SK-N-SH treated with all-trans-retinoic acid at 6 μM for 48 hours (cell line): ENCODE measurements around the gene SLC30A10.

ENCODE experiments used
- ATAC-seq: fragments of 200-7000 bp; cut with Tn5 transposase; 3 replicates; pipeline ENCODE4 v1.9.1; 2020; ENCODE audit warnings: mild to moderate bottlenecking, moderate library complexity
- ARNTL ChIP-seq: fragments of 450-650 bp; formaldehyde crosslinking; IDR thresholded peaks from 2 replicates; pipeline ENCODE4 v1.5.0; 2020; ENCODE audit warnings: low read depth, mild to moderate bottlenecking, moderate library complexity, borderline replicate concordance
- BACH2 ChIP-seq: fragments of 250-450 bp; sonication (Bioruptor Pico); IDR thresholded peaks from 2 replicates; pipeline ENCODE4 v1.9.0; 2021; ENCODE audit warnings: mild to moderate bottlenecking, borderline replicate concordance
- CREB5 ChIP-seq: fragments of 250-450 bp; sonication (Bioruptor Pico); IDR thresholded peaks from 2 replicates; pipeline ENCODE4 v1.5.1; 2020; ENCODE audit warnings: low read depth, mild to moderate bottlenecking, moderate library complexity
- CSDC2 ChIP-seq: fragments of 250-450 bp; sonication (Bioruptor Pico); IDR thresholded peaks from 2 replicates; pipeline ENCODE4 v1.5.0; 2020; ENCODE audit warnings: mild to moderate bottlenecking, moderate library complexity
- CSRNP3 ChIP-seq: fragments of 250-450 bp; sonication (Bioruptor Pico); IDR thresholded peaks from 2 replicates; pipeline ENCODE4 v1.5.1; 2021; ENCODE audit warnings: mild to moderate bottlenecking, moderate library complexity
- ESRRG ChIP-seq: fragments of 250-450 bp; sonication (Bioruptor Pico); IDR thresholded peaks from 2 replicates; pipeline ENCODE4 v1.6.1; 2021; ENCODE audit warnings: mild to moderate bottlenecking
- ISL1 ChIP-seq: fragments of 250-450 bp; sonication (Bioruptor Pico); IDR thresholded peaks from 2 replicates; pipeline ENCODE4 v2.1.2; 2022; ENCODE audit warnings: mild to moderate bottlenecking, moderate library complexity
- PPARA ChIP-seq: fragments of 250-450 bp; sonication (Bioruptor Pico); IDR thresholded peaks from 2 replicates; pipeline ENCODE4 v1.5.0; 2020; ENCODE audit warnings: mild to moderate bottlenecking, borderline replicate concordance
- RARB ChIP-seq: fragments of 250-450 bp; sonication (Bioruptor Pico); IDR thresholded peaks from 2 replicates; pipeline ENCODE4 v1.8.0; 2021; ENCODE audit warnings: mild to moderate bottlenecking, moderate library complexity
- SNAI2 ChIP-seq: fragments of 250-450 bp; sonication (Bioruptor Pico); IDR thresholded peaks from 2 replicates; pipeline ENCODE4 v1.5.0; 2020; ENCODE audit warnings: mild to moderate bottlenecking, moderate library complexity
- TCF4 ChIP-seq: fragments of 250-450 bp; sonication (Bioruptor Pico); IDR thresholded peaks from 2 replicates; pipeline ENCODE4 v1.8.0; 2021; ENCODE audit warnings: mild to moderate bottlenecking, moderate library complexity, borderline replicate concordance
- TOX ChIP-seq: fragments of 250-450 bp; sonication (Bioruptor Pico); IDR thresholded peaks from 2 replicates; pipeline ENCODE4 v1.8.0; 2021; ENCODE audit warnings: mild to moderate bottlenecking, moderate library complexity, borderline replicate concordance
- TSHZ2 ChIP-seq: fragments of 250-450 bp; sonication (Bioruptor Pico); IDR thresholded peaks from 2 replicates; pipeline ENCODE4 v1.5.0; 2020; ENCODE audit warnings: mild to moderate bottlenecking, moderate library complexity
- ZC3H10 ChIP-seq: fragments of 250-450 bp; sonication (Bioruptor Pico); IDR thresholded peaks from 2 replicates; pipeline ENCODE4 v1.5.1; 2021; ENCODE audit warnings: mild to moderate bottlenecking, moderate library complexity
- ZFP3 ChIP-seq: fragments of 250-450 bp; sonication (Bioruptor Pico); IDR thresholded peaks from 2 replicates; pipeline ENCODE4 v1.5.0; 2020; ENCODE audit warnings: mild to moderate bottlenecking, moderate library complexity
- ZFP30 ChIP-seq: fragments of 450-650 bp; formaldehyde crosslinking; IDR thresholded peaks from 2 replicates; pipeline ENCODE4 v1.5.0; 2022; ENCODE audit warnings: mild to moderate bottlenecking, moderate library complexity
- ZNF565 ChIP-seq: fragments of 450-650 bp; formaldehyde crosslinking; conservative IDR thresholded peaks from 2 replicates; pipeline ENCODE4 v1.5.0; 2020; ENCODE audit warnings: low read depth, mild to moderate bottlenecking, moderate library complexity
- ZNF70 ChIP-seq: fragments of 450-650 bp; formaldehyde crosslinking; IDR thresholded peaks from 2 replicates; pipeline ENCODE4 v1.5.0; 2020; ENCODE audit warnings: mild to moderate bottlenecking, moderate library complexity
- ZNF8 ChIP-seq: fragments of 450-650 bp; formaldehyde crosslinking; IDR thresholded peaks from 2 replicates; pipeline ENCODE4 v1.5.0; 2020; ENCODE audit warnings: mild to moderate bottlenecking, moderate library complexity

SLC30A10 gene

GRCh38 chr1:219917851-219918466 is 10.4 kb downstream of the SLC30A10 start:
- TF ChIP-seq TOX (CRISPR knock-in tag): no peak
- TF ChIP-seq ZNF8 (CRISPR knock-in tag): no peak
- TF ChIP-seq CREB5 (CRISPR knock-in tag): no peak
- no peak for TF ChIP-seq ZNF565 (CRISPR knock-in tag)
- TF ChIP-seq ZFP30 (CRISPR knock-in tag): no peak
- no peak for TF ChIP-seq PPARA
- TF ChIP-seq ZFP3: no peak
- TF ChIP-seq TSHZ2 (CRISPR knock-in tag): no peak
- no peak for ATAC-seq

- ATAC-seq: no peak
- TF ChIP-seq CSRNP3 (CRISPR knock-in tag) (no peak), TOX (CRISPR knock-in tag) (no peak), PPARA (no peak), ESRRG (CRISPR knock-in tag) (no peak), TCF4 (no peak)
These were observed 11.1 kb downstream of the SLC30A10 start for GRCh38 chr1:219917281-219917680.

- TF ChIP-seq ZFP30 (CRISPR knock-in tag): no peak
- TF ChIP-seq CSDC2 (CRISPR knock-in tag): no peak
- no peak for TF ChIP-seq RARB (CRISPR knock-in tag)
- TF ChIP-seq ARNTL: no peak
- no peak for TF ChIP-seq ESRRG (CRISPR knock-in tag)
These were observed 12.1 kb downstream of the SLC30A10 start for GRCh38 chr1:219916257-219916656.

GRCh38 chr1:219913005-219913770 is 15.2 kb downstream of the SLC30A10 start:
- ATAC-seq: no peak

More at GRCh38 chr1:219916257-219916656, 12.1 kb downstream of the SLC30A10 start:
- no peak for ATAC-seq

GRCh38 chr1:219910716-219911115 is 17.6 kb downstream of the SLC30A10 start:
- ATAC-seq: no peak
- TF ChIP-seq ZNF8 (CRISPR knock-in tag) (no peak), TOX (CRISPR knock-in tag) (no peak), ZFP30 (CRISPR knock-in tag) (no peak), ARNTL (no peak), ZC3H10 (CRISPR knock-in tag) (no peak), CSDC2 (CRISPR knock-in tag) (no peak), ZNF70 (no peak)

More at GRCh38 chr1:219913005-219913770, 15.2 kb downstream of the SLC30A10 start:
- TF ChIP-seq ZNF565 (CRISPR knock-in tag) (no peak), BACH2 (CRISPR knock-in tag) (no peak), ARNTL (no peak), CSDC2 (CRISPR knock-in tag) (no peak), ISL1 (CRISPR knock-in tag) (no peak), SNAI2 (CRISPR knock-in tag) (no peak), TCF4 (no peak)

- no peak for ATAC-seq
- TF ChIP-seq PPARA: no peak
- TF ChIP-seq TSHZ2 (CRISPR knock-in tag): no peak
- TF ChIP-seq CREB5 (CRISPR knock-in tag): no peak
- TF ChIP-seq CSRNP3 (CRISPR knock-in tag): no peak
These were observed 18.9 kb downstream of the SLC30A10 start for GRCh38 chr1:219909476-219909875.
